Stomach (tissue), 9 donors: ENCODE results near the gene MMP19. TPM values are rescaled to one million over a fixed set of nuclear protein-coding genes. Genes with fewer than 3 reads are reported as not detected.
"Not testable (repeated sequence)": the region's sequence is repeated elsewhere in the genome, so short reads cannot be mapped to it uniquely, and the experiment has no call there.

Experiments
- DNase-seq, 2 donors: peaks; one replicate each; pipeline versions ENCODE4 v3.0.0 to v3.0.0-alpha.2; 2013 to 2019
- H3K27ac ChIP-seq, 5 donors: fragments of 200-600 bp in 4 of 5; sonication (generic) in 4 of 5; one replicate each; pipeline ENCODE4 v1.5.1; 2013 to 2019; ENCODE audit warnings: mild to moderate bottlenecking in 1 of 5, moderate library complexity in 1 of 5
- H3K27me3 ChIP-seq, 3 donors: fragments of 200-600 bp; sonication (generic); one replicate each; pipeline ENCODE4 v1.5.1; 2017 to 2019; ENCODE audit warnings: mixed run types in 1 of 3
- H3K36me3 ChIP-seq, 4 donors: fragments of 200-600 bp; sonication (generic); 1 replicate in 3 of 4; 2 replicates in 1 of 4; pipeline ENCODE4 v1.5.1; 2016 to 2019
- H3K4me1 ChIP-seq, 4 donors: fragments of 200-600 bp; sonication (generic); one replicate each; pipeline ENCODE4 v1.5.1; 2016 to 2019
- H3K4me3 ChIP-seq, 4 donors: fragments of 200-600 bp; sonication (generic) in 3 of 4; one replicate each; pipeline ENCODE4 v1.5.1; 2016 to 2019; ENCODE audit warnings: mild to moderate bottlenecking in 1 of 4
- H3K9me3 ChIP-seq, 4 donors: fragments of 200-600 bp; sonication (generic); one replicate each; pipeline ENCODE4 v1.5.1; 2016 to 2019
- CTCF ChIP-seq, 7 experiments: fragments of 450-650 bp in 4 of 7; fragments of 200-600 bp in 3 of 7; sonication (generic) in 3 of 7; IDR thresholded peaks; one replicate each; pipeline ENCODE4 v1.5.1; 2016 to 2019; ENCODE audit warnings: antibody characterized with exemption in 7 of 7, control low read depth in 2 of 7, mild to moderate bottlenecking in 1 of 7
- EP300 ChIP-seq: sonication (generic); formaldehyde crosslinking; IDR thresholded peaks from one replicate; pipeline ENCODE4 v1.6.1; 2017; ENCODE audit warnings: antibody characterized with exemption
- POLR2A ChIP-seq, 4 donors: fragments of 450-650 bp; IDR thresholded peaks; one replicate each; pipeline ENCODE4 v1.6.1; 2016; ENCODE audit warnings: antibody characterized with exemption in 4 of 4, control low read depth in 2 of 4, mild to moderate bottlenecking in 1 of 4, moderate library complexity in 1 of 4
- POLR2AphosphoS5 ChIP-seq, 3 donors: sonication (generic); formaldehyde crosslinking; IDR thresholded peaks; one replicate each; pipeline ENCODE4 v1.6.1; 2016; ENCODE audit warnings: antibody characterized with exemption in 3 of 3
- WGBS, 5 donors: extraction: QIAGEN DNeasy Blood & Tissue Kit in 3 of 5; methylation state at CpG; one replicate each; pipeline versions ENCODE4 v1.1.5 to v1.1.7; 2013 to 2018; 5-methylcytosine and 5-hydroxymethylcytosine counted together
- intact Hi-C: fragments of 100-400 bp; cut with DNase I; formaldehyde crosslinking; loops from one replicate; pipeline ENCODE4 v1.15.1; 2023; ENCODE audit warnings: low total_unique reads
- polyA plus RNA-seq, 3 donors: library from polyadenylated mRNA; stranded (reverse); fragments of 200-250 nt; gene quantifications; one replicate each; pipeline ENCODE4 v1.2.3, GENCODE V29; 2013
- total RNA-seq, 5 donors: library from RNA; depleted of rRNA; stranded (reverse); fragments of >200 nt; gene quantifications; one replicate each; pipeline versions ENCODE4 v1.1.0 to v1.2.3, GENCODE V29; 2014 to 2016
- donor health status: healthy with polysubstance abuse.
- donor health status: Bipolar disorder and iron deficiency.
- donor health status: healthy.

Gene MMP19
- total and polyA plus RNA-seq, 8 donors = 2.7 to 18.0 (median 10.5) TPM

GRCh38 chr12:55843431-55843830, 695 bp upstream of the MMP19 start:
- 89 to 99% (median 98%) methylated on average over 4 of the region's 4 CpGs for WGBS, 5 donors
- no peak for DNase-seq
- TF ChIP-seq CTCF (IDR thresholded peaks at IDR 0.05) (no peak), POLR2A (IDR thresholded peaks at IDR 0.05) (no peak), POLR2AphosphoS5 (IDR thresholded peaks at IDR 0.05) (no peak), EP300 (no peak)
- intact Hi-C loops = no loop called here
- Histone ChIP-seq H3K27me3 (peaks cover 0 to 2% (median 0%) of the 10 kb centered on the region in 3 donors), H3K4me1 (peaks cover 0 to 10% (median 5%) of the 10 kb centered on the region in 4 donors), H3K9me3 (no peaks in the 10 kb centered on the region), H3K27ac (peak overlapping the region in 4 of 5 donors; percentile 74 to 80 (median 78)), H3K4me3 (no peak overlapping the region), H3K36me3 (peaks cover 0 to 10% (median 0%) of the 10 kb centered on the region in 4 donors)

DNA sequence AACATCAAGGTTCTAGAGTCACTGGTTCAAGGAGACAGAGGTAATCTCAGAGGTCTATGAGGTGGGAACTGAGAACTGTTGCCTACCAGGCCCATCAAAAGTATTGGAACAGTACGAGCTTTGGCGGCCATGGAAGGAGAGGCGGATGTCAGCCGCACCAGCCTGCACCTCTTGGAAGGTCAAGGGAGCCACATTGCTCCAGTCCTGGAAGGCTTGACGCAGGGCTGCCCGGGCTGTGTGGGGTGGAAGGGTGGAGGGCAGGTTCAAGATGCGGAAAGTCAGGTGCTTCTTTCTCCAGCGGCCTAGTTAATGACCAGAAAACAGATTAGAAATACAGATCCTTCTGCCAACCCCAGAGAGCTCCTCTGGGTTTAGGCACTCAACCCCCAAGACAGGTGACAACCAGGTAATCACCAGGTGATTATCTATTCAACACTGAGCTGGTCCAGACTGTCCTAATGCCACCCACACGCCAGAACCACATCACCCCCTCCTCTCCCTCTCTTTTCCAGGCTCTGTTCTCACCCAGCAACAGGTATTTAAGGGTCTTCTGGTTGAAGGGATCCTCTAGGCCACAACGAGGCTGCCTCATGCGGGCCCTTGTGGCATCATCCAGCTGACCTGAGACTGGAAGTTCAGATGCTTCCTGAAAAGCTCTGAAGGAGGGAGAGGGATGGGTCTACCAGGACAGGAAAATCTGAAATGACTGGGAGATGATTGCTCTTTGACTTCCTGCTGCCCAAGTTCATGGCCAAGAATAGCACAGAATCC, 2.0 kb downstream of the MMP19 start:
- H3K27ac ChIP-seq = no peak overlapping the region
- peak overlapping the region in 2 of 4 donors; percentile 37 to 45 for H3K4me3 ChIP-seq
- TF ChIP-seq EP300 = no peak
- TF ChIP-seq POLR2A (IDR thresholded peaks at IDR 0.05) = no peak
- no peak for TF ChIP-seq CTCF (IDR thresholded peaks at IDR 0.05)
- TF ChIP-seq POLR2AphosphoS5 (IDR thresholded peaks at IDR 0.05) = no peak
- DNase-seq = no peak
- H3K9me3 ChIP-seq = no peaks in the 10 kb centered on the region
- H3K4me1 ChIP-seq = peaks cover 0 to 9% (median 0%) of the 10 kb centered on the region in 4 donors
- H3K27me3 ChIP-seq = no peaks in the 10 kb centered on the region
- intact Hi-C loops = no loop called here
- 88 to 94% (median 92%) methylated on average over 11 of the region's 11 CpGs for WGBS, 5 donors
- H3K36me3 ChIP-seq = peaks cover 0 to 20% (median 2%) of the 10 kb centered on the region in 4 donors

GRCh38 chr12:55839345-55840140, 3.2 kb downstream of the MMP19 start:
- DNase-seq = no peak
- intact Hi-C loops = no loop called here
- Histone ChIP-seq H3K4me3 (no peak overlapping the region), H3K36me3 (peaks cover 0 to 20% (median 8%) of the 10 kb centered on the region in 4 donors), H3K27ac (no peak overlapping the region), H3K9me3 (no peaks in the 10 kb centered on the region), H3K27me3 (no peaks in the 10 kb centered on the region), H3K4me1 (peaks cover 0 to 9% (median 0%) of the 10 kb centered on the region in 4 donors)
- TF ChIP-seq CTCF (IDR thresholded peaks at IDR 0.05) (no peak), POLR2A (IDR thresholded peaks at IDR 0.05) (no peak)
- WGBS, 5 donors = 81 to 86% (median 83%) methylated on average over 8 to 11 of the region's 11 CpGs

GRCh38 chr12:55838361-55838760, 4.4 kb downstream of the MMP19 start:
- H3K36me3 ChIP-seq = peaks cover 0 to 20% (median 8%) of the 10 kb centered on the region in 4 donors
- TF ChIP-seq POLR2A (IDR thresholded peaks at IDR 0.05) (no peak), CTCF (IDR thresholded peaks at IDR 0.05) (no peak), POLR2AphosphoS5 (IDR thresholded peaks at IDR 0.05) (no peak), EP300 (no peak)
- DNase-seq = no peak
- no peak overlapping the region for H3K4me3 ChIP-seq
- H3K4me1 ChIP-seq = peaks cover 0 to 8% (median 0%) of the 10 kb centered on the region in 4 donors
- intact Hi-C loops = no loop called here
- no peaks in the 10 kb centered on the region for H3K9me3 ChIP-seq
- no peaks in the 10 kb centered on the region for H3K27me3 ChIP-seq
- no peak overlapping the region for H3K27ac ChIP-seq
- WGBS, 5 donors = 81 to 98% (median 94%) methylated on average over 3 of the region's 3 CpGs

DNA sequence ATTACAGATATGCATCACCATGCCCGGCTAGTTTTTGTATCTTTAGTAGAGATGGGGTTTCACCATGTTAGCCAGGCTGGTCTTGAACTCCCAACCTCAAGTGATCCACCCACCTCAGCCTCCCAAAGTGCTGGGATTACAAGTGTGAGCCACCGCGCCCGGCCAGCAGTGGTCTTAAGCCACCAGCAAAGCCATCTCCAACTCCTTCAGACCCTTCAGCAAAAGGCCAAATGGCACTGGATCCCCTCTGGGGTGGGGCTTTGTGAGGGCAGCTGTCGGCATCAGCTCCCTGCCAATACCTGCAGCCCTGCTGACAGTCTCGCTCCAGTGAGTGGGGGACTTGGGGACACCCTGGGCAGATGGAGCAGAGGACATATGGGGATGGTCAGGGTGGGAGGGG, 8.3 kb downstream of the MMP19 start:
- intact Hi-C loops = loop anchor here (5.0 kb wide), 1 partner anchor 88 kb away; no protein-coding TSS in a partner anchor
- not testable (repeated sequence) for H3K9me3 ChIP-seq, H3K27ac ChIP-seq, H3K27me3 ChIP-seq, H3K4me3 ChIP-seq, DNase-seq
- H3K4me1 ChIP-seq = peaks cover 0 to 30% (median 20%) of the 10 kb centered on the region in 4 donors
- peaks cover 0 to 16% (median 6%) of the 10 kb centered on the region in 4 donors for H3K36me3 ChIP-seq
- WGBS, 5 donors = 80 to 97% (median 87%) methylated on average over 5 to 6 of the region's 6 CpGs
